Measurements from ENCODE around the gene CLCN7. TPM values are rescaled to one million over a fixed set of nuclear protein-coding genes. Genes with fewer than 3 reads are reported as not detected.

The CLCN7 gene
- polyA plus RNA-seq, 1 of the 3 experiments (the other 2 are of a cell fraction) = 44.3 TPM

GRCh38 chr16:1408171-1408837 is 66.5 kb downstream of the CLCN7 start (continued):
- no peak for TF ChIP-seq SMC3 (IDR thresholded peaks at IDR 0.05; ENCODE audit: low read depth, low read length)
- no peak for TF ChIP-seq IRF3 (IDR thresholded peaks at IDR 0.05; ENCODE audit: low read depth, low read length)
- no peak for TF ChIP-seq CHD2 (IDR thresholded peaks at IDR 0.05; ENCODE audit: low read length, partially characterized antibody)
- peak; percentile 84 for TF ChIP-seq MXI1 (IDR thresholded peaks at IDR 0.05; ENCODE audit: low read depth, low read length)
- no peak for TF ChIP-seq TAF1 (IDR thresholded peaks at IDR 0.05; ENCODE audit: borderline replicate concordance, low read depth, low read length)
- no peak for TF ChIP-seq REST (IDR thresholded peaks at IDR 0.05; ENCODE audit: low read depth, low read length)
- no peak for TF ChIP-seq RCOR1 (IDR thresholded peaks at IDR 0.05; ENCODE audit: low read length)
- TF ChIP-seq RXRA (IDR thresholded peaks at IDR 0.05; ENCODE audit: borderline replicate concordance, low read depth) = no peak
- TF ChIP-seq GABPA (IDR thresholded peaks at IDR 0.05; ENCODE audit: low read depth) = no peak
- no peak for TF ChIP-seq FOXJ3 (CRISPR knock-in tag; IDR thresholded peaks at IDR 0.05)
- TF ChIP-seq CTCF (IDR thresholded peaks at IDR 0.05) = no peak
- no peak for TF ChIP-seq ZBTB33 (IDR thresholded peaks at IDR 0.05; ENCODE audit: borderline replicate concordance, low read depth)
- TF ChIP-seq MAX (IDR thresholded peaks at IDR 0.05; ENCODE audit: low read depth) = peak; percentile 26; the same call in 1 of the 2 replicates
- TF ChIP-seq, protein P1, sequence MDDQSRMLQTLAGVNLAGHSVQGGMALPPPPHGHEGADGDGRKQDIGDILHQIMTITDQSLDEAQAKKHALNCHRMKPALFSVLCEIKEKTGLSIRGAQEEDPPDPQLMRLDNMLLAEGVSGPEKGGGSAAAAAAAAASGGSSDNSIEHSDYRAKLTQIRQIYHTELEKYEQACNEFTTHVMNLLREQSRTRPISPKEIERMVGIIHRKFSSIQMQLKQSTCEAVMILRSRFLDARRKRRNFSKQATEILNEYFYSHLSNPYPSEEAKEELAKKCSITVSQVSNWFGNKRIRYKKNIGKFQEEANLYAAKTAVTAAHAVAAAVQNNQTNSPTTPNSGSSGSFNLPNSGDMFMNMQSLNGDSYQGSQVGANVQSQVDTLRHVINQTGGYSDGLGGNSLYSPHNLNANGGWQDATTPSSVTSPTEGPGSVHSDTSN (IDR thresholded peaks at IDR 0.05) = no peak

All from SK-N-SH (cell line).